Activated T-cell treated with anti-CD3 and anti-CD28 coated beads, Interleukin-2, amount 50 U/mL, for 24 hours (primary cell): ENCODE measurements around the gene LRRC45.

ENCODE experiments used
- DNase-seq: peaks from one replicate; pipeline ENCODE4 v3.0.0-alpha.2; 2020
- H3K27ac Mint-ChIP-seq: 2 replicates; pipeline ENCODE4 v1.8.0; 2020; ENCODE audit warnings: mild to moderate bottlenecking, mixed read lengths
- H3K27me3 Mint-ChIP-seq: 2 replicates; pipeline ENCODE4 v1.8.0; 2020; ENCODE audit warnings: mixed read lengths
- H3K36me3 Mint-ChIP-seq: 2 replicates; pipeline ENCODE4 v1.8.0; 2020; ENCODE audit warnings: low read depth, mixed read lengths
- H3K4me1 Mint-ChIP-seq: 2 replicates; pipeline ENCODE4 v1.8.0; 2020; ENCODE audit warnings: low read depth, mixed read lengths
- H3K4me3 Mint-ChIP-seq: 2 replicates; pipeline ENCODE4 v1.8.0; 2020; ENCODE audit warnings: mild to moderate bottlenecking, moderate library complexity, mixed read lengths
- H3K9me3 Mint-ChIP-seq: 2 replicates; pipeline ENCODE4 v1.8.0; 2020; ENCODE audit warnings: mixed read lengths

Gene LRRC45

DNA sequence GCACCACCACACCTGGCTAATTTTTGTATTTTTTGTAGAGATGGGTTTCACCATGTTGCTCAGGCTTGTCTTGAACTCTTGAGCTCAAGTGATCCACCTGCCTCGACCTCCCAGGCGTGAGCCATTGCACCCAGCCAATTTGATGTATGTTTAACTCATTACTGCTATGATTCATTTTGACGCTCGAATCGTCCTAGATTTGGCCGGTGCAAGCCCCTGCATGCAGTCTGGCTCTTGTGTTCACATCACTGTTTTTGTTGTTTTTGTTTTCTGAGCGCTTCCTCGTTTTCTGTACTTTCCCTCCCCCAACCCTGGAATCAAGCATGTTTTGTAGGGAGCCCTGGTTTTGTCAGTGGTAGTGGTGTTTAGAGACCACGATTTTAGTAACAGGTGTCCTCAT is 50.3 kb downstream of the LRRC45 start:
- Mint-ChIP-seq H3K4me1 (peaks cover 2% of the 10 kb centered on the region), H3K27me3 (no peaks in the 10 kb centered on the region), H3K36me3 (peaks cover 10% of the 10 kb centered on the region), H3K9me3 (no peaks in the 10 kb centered on the region), H3K27ac (peak overlapping the region; percentile 4), H3K4me3 (no peak overlapping the region)
- DNase-seq, result no peak

DNA sequence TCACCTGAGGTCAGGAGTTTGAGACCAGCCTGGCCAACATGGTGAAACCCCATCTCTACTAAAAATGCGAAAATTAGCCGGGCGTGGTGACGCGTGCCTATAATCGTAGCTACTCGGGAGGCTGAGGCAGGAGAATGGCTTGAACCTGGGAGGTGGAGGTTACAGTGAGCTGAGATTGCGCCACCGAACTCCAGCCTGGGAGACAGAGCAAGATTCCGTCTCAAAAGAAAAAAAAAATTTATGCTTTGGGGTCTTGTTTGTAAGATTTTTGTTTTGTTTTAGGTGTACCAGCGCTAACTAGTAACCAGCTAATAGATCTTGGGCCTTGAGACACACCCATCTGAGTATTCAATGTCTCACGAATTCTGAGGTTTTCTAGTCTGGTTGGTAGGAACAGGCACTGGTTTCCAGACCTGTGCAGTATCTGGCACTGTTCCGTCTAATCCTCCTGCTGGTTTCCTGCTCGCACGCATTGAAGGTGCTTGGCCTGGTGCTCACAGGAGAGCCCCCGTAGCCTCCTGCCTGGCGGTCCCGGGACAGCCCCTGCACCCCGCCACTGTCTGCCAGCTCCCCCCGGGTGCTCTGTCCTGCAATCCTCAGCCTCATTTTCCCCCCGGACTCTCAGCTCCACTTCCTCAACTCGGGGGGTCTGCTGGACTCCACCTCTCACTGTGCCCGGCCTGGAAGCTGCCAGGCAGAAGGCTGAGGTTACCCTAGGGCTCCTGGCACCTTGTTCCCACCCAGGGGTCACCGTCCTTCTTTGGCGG is 53.1 kb downstream of the LRRC45 start:
- no peak overlapping the region for H3K4me3 Mint-ChIP-seq
- DNase-seq, result no peak
- no peaks in the 10 kb centered on the region for H3K27me3 Mint-ChIP-seq
- H3K4me1 Mint-ChIP-seq, result peaks cover 2% of the 10 kb centered on the region
- H3K36me3 Mint-ChIP-seq, result peaks cover 35% of the 10 kb centered on the region
- H3K27ac Mint-ChIP-seq, result no peak overlapping the region
- H3K9me3 Mint-ChIP-seq, result no peaks in the 10 kb centered on the region

DNA sequence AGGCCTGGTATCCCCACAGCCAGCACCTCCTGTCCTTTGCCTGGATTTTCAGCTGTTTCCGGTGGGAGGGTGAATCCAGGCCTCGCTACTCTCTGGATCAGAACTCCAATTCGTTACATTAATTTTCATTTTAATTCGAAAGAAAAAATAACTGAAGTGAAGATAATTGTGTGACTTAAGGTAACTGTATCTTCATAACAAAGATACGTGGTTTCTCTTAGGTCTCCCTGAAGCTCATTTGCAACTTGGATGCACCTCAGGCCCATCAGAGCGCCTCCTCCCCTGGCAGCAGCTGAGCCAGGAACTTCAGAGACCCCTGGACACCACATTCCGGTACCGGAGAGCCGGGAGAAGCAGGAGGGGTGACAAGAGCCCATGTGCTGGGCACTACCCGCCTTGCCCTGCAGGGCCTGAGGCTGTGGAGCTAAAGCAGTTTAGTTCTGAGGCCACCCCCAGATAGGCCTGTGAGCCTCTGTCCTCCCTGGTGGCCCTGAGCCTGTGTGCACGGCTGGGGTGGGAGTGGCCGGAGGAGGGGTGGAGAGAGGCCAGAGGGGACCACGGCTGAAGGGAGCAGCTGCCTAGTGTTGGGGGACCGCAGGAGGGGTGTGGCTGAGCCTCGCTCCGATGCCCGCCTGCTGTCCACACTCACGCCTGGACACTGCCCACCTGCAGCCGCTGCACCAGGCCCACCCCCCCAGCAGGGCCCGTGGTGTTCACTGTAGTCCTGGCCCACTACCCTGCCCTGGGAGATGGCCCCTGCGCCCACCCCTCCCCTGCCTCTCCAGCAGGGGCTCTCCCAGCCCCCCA is 53.9 kb downstream of the LRRC45 start:
- no peak overlapping the region for H3K27ac Mint-ChIP-seq
- H3K27me3 Mint-ChIP-seq, result no peaks in the 10 kb centered on the region
- H3K9me3 Mint-ChIP-seq, result no peaks in the 10 kb centered on the region
- H3K36me3 Mint-ChIP-seq, result peaks cover 42% of the 10 kb centered on the region
- peaks cover 2% of the 10 kb centered on the region for H3K4me1 Mint-ChIP-seq
- H3K4me3 Mint-ChIP-seq, result no peak overlapping the region
- DNase-seq, result no peak

DNA sequence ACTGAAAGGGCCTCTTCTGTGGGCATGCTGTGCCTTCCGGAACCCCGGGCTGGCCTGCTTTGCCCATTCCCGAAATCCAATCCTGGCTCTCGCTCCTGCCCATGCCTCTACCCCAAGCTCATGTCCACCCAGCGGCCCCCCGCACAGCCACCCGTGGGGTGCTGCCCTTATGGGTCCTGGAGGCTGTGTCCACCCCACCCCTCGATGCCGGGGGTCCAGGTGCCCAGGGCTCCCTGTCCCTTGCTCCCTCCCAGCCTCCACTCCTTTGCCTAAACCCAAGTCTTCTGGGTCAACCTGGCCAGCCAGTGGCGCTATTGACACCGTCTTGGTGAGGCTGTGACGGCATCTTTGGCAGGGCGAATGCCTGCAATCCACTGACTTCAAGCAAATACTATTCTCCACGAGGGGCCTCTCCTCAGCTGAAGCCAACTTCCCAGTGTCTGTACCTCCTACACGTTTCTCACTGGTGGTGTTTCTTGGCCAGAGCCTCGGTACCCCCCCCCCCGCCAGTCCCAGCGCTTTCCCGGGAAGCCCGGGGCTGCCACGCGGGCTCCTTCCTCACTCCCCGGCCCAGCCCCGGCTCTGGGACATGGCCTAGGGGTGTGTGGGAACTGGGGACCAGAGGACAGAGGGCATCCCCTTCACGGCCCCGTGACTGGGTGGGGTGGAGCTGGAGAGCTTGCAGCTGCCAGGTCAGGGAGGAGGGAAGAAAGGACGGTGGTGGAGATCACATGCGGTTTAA is 54.7 kb downstream of the LRRC45 start:
- no peaks in the 10 kb centered on the region for H3K27me3 Mint-ChIP-seq
- no peak for DNase-seq
- peaks cover 2% of the 10 kb centered on the region for H3K4me1 Mint-ChIP-seq
- peaks cover 50% of the 10 kb centered on the region for H3K36me3 Mint-ChIP-seq
- H3K9me3 Mint-ChIP-seq, result no peaks in the 10 kb centered on the region
- H3K27ac Mint-ChIP-seq, result peak overlapping the region; percentile 56
- no peak overlapping the region for H3K4me3 Mint-ChIP-seq

DNA sequence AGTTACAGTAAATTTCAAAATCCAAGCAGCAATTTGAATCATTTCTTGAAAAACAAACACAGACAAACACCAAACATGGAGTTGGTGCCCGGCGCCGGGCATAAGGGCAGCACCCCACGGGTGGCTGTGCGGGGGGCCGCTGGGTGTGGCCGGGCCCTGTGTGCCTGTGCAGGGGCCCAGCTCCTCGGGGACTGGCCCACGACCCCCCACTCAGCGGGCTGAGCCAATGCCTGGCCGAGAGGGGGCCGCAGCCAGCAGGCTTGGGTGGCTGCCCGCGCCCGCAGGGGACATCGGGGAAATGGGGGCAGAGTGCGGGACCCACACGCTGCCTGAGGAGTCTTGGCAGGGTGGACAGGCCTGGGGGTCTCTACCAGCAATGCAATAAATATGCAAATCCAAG is 55.3 kb downstream of the LRRC45 start:
- Mint-ChIP-seq H3K36me3 (peaks cover 57% of the 10 kb centered on the region), H3K27ac (peak overlapping the region; percentile 56), H3K9me3 (no peaks in the 10 kb centered on the region), H3K4me1 (peaks cover 2% of the 10 kb centered on the region), H3K27me3 (no peaks in the 10 kb centered on the region), H3K4me3 (no peak overlapping the region)
- no peak for DNase-seq

DNA sequence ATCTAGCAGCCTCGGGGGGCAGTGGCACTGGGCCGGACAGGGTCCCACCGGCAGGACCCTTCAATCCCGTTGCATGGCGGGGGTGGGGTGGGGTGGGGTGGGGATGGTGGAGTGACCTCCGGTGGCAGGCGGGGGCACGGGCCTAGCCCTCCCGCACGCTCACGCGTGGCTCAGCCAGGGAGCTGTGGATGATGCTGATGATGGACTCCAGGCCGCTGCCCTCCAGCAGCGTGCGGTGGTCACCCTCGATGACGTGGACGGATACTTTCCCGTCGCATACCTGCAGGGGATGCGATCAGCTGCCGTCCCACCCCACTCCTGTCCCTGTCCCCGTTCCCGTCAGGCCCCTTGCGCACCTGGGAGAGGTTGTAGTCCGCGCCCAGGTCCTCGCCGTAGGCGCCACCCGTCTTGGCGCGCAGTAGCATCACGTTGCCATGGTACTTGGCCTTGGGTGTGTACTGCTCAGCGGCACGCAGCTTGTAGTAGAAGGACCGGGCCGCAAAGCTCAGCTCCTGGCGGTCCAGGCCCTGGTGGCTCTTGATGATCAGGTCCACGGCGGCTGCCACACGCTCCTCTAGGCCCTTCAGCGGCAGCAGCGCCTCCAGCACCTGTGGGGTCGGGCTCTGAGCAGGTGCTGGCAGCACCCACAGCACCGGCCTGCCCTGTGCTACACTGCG is 56.0 kb downstream of the LRRC45 start:
- DNase-seq, result no peak
- Mint-ChIP-seq H3K4me3 (no peak overlapping the region), H3K9me3 (no peaks in the 10 kb centered on the region), H3K36me3 (peaks cover 63% of the 10 kb centered on the region), H3K27me3 (no peaks in the 10 kb centered on the region), H3K4me1 (peaks cover 2% of the 10 kb centered on the region), H3K27ac (no peak overlapping the region)

DNA sequence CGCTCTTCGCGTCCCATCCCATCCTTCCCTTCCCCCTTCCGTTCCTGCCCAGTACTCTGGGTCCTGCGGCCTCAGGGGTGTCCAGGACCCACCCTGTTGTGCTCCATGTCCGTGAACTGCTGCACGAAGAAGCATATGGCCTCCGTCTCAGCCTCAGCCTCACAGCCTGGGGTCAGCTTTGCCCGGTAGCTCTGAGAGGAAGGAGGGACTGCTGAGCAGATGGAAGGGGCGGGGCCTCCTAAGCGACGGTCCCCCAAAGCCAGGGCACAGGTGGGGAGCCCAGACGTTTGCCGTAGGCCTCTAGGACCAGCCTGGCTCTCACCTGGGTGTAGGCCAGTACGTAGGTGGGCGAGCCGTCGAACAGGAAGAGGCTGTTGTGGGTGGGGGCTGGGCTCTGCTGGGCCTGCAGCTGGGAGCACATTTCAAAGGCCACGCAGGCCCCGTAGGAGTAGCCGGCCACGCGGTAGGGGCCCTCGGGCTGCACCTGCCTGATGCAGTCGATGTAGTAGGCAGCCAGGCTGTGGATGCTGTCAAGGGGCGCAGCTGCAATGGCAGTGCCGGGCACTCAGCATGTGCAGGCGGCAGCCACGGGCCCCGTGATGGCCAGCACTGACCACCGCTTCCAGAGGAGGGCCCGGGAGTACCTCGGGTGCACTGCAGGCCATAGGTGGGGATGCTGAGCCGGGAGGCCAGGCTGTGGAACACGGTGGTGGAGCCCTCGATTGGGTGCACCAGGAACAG is 57.1 kb downstream of the LRRC45 start:
- H3K4me3 Mint-ChIP-seq, result no peak overlapping the region
- peaks cover 2% of the 10 kb centered on the region for H3K4me1 Mint-ChIP-seq
- H3K9me3 Mint-ChIP-seq, result no peaks in the 10 kb centered on the region
- no peak overlapping the region for H3K27ac Mint-ChIP-seq
- H3K36me3 Mint-ChIP-seq, result peaks cover 72% of the 10 kb centered on the region
- H3K27me3 Mint-ChIP-seq, result no peaks in the 10 kb centered on the region
- no peak for DNase-seq
